Stimulated activated CD4-positive, alpha-beta T cell treated with anti-CD3 and anti-CD28 coated beads, Interleukin-2, amount 100 ng/mL, for 4 hours (primary cell): ENCODE measurements around the gene IQCE.
"Not testable (repeated sequence)": the region's sequence is repeated elsewhere in the genome, so short reads cannot be mapped to it uniquely, and the experiment has no call there.

Experiments
- DNase-seq: peaks from one replicate; pipeline ENCODE4 v3.0.0-alpha.2; 2020; ENCODE audit warnings: low read depth

Gene IQCE

DNA sequence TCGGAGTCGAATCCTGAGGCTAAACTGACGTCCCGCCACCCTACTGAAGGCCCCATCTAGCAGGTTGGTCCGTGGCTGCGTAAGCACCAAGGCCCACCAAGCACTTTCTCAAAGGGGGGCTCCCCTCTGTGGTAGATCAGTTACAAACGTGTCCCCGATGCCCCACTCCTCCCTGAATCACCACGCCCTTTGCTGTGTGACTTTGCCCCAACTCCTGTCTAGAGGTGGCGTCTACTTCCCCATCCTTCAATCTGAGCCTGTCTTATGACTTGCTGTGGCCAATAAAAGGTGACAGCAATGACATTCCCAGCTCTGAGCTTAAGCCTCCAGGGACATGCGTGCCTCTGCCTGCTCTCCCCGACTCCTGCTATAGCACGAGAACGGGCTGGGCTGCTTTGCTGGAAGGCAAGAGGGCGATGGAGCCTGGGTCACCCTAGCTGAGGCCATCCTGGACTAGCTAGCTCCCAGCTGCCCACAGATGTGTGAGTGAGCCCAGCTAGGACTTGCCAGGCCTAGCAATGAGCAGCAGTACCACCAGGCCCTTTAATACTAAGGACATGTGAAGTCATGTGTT is 26.5 kb upstream of the IQCE start:
- DNase-seq: not testable (repeated sequence)

GRCh38 chr7:2532816-2533215 is 26.0 kb upstream of the IQCE start:
- not testable (repeated sequence) for DNase-seq

DNA sequence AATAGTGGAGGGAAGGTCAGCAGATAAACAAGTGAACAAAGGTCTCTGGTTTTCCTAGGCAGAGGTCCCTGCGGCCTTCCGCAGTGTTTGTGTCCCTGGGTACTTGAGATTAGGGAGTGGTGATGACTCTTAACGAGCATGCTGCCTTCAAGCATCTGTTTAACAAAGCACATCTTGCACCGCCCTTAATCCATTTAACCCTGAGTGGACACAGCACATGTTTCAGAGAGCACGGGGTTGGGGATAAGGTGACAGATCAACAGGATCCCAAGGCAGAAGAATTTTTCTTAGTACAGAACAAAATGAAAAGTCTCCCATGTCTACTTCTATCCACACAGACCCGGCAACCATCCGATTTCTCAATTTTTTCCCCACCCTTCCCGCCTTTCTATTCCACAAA is 25.2 kb upstream of the IQCE start:
- DNase-seq: not testable (repeated sequence)

GRCh38 chr7:2534214-2534613 is 24.6 kb upstream of the IQCE start:
- not testable (repeated sequence) for DNase-seq

DNA sequence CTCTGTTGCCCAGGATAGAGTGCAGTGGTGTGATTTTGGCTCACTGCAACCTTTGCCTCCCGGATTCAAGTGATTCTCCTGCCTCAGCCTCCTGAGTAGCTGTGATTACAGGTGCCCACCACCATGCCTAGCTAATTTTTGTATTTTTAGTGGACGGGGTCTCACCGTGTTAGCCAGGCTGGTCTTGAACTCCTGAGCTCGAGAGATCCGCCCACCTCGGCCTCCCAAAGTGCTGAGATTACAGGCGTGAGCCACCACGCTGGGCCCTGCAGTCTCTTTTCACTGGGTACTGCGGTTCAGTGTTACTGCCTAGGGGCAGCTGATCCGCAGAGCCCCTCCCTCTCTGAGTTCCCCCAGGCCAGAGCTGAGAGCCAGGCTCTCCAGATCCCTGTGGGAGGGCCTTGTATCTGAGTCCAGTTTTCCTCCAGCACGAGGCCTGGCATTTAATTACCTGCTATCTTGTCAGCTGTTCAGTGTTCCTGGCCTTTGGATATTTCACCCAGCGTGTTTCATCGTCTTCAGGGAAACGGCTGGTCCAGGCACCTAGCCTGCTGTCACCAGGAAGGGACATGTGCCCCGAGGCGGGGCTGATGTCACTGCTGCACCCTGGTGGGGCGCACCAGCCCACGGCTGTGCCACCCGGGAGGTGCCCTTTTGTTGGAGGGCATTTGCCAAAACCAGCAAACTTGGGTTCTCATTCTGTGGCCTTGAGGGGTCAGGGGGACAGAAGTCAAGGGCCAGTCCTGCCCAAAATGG is 22.7 kb upstream of the IQCE start:
- DNase-seq: not testable (repeated sequence)

DNA sequence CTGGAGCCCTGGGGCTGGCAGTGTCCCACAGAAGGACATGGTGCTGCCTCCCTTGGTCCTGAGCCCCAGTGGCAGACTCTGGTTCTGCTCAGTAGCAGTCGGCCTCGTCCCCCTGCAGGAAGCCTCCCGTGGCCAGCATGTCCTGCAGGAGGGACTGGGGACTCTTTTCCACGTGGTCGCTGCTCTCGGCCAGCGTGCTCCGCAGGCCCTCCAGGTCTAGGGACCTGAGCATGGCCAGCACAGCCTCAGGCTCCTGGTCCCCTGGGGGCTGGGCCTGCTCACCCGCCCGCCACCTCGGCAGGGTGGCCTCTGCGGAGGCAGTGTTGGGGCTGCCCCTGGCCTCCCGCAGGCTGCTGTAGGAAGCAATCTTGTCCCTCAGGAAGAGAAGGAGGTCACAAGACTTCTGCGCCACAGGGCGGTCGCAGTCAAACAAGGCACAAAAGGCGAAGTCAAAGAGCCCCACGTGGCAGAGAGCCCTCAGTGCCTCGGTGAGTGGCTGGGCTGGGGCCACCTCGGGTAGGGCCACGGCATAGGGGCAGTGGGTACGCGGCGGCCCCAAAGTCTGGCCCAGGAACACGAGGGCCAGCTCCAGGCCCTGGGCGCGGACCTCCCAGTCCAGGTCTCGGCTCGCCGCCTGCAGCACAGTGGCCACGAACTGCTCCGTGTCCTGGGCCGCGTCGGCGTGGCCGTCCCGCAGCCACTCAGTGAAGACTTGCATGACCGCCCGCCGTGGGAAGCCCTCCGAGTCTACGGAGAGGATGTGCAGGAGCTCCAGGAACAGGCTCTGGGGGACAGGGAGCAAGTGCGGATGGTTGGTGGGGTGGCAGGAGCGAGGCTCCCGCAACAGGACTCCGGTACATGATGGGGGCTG is 20.6 kb upstream of the IQCE start:
- DNase-seq: no peak

DNA sequence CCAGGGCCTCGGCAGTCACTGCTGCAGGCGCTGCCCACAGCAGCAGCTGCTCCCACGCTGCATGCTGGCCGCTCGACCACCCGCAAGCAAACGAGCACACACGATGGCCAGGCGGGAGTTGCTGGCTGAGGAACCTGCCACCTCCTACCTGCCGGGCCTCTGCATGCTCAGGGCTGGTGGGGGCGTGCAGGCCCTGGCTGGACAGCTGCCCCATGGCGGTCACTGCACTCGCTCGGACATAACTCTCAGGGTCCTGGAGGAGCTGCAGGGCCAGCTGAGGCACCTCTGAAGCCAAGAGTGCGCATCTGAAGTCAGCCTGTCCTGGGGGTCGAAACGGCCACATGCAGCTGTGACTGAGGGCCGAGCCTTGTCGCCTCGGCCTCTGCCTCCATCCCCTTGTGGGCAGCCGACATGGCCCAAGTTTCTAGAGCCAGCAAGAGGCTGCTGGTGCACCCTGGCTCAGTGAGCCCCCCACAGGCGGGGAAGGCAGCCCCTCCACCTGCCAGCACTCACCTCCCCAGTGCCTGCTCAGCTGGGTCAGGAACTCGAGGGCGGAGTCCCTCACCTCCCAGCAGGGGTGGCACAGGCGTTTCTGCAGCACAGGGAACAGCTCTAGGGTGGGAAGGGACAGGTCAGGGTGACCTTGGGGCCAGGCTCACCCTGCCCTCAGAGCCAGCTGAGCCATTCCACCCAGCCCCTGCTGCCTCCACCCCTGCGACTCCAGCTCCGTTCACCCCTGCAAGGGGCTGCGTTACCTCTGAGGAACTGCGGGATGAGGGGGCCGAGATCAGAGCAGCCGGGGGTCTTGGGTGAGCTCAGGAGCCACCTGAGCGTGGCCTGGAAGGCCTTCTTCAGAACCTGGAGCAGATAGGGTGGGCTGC is 19.5 kb upstream of the IQCE start:
- DNase-seq: no peak

DNA sequence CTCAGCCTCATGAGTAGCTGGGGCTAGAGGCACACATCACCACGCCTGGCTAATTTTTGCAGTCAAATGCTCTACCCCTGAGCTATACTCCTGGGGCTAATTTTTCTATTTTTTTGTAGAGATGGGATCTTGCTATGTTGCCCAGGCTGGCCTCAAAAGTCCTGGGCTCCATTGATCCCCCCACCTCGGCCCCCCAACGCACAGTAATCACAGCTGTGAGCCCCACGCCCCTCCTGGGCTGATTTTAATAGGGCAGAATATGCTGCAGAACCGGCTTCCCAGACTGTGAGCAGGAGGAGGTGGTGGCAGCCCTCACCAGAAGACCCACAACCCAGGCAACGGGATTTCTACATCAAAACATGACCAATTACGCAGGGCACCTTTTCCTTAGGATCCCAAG is 18.6 kb upstream of the IQCE start:
- no peak for DNase-seq

GRCh38 chr7:2540641-2541051 is 18.1 kb upstream of the IQCE start:
- no peak for DNase-seq

DNA sequence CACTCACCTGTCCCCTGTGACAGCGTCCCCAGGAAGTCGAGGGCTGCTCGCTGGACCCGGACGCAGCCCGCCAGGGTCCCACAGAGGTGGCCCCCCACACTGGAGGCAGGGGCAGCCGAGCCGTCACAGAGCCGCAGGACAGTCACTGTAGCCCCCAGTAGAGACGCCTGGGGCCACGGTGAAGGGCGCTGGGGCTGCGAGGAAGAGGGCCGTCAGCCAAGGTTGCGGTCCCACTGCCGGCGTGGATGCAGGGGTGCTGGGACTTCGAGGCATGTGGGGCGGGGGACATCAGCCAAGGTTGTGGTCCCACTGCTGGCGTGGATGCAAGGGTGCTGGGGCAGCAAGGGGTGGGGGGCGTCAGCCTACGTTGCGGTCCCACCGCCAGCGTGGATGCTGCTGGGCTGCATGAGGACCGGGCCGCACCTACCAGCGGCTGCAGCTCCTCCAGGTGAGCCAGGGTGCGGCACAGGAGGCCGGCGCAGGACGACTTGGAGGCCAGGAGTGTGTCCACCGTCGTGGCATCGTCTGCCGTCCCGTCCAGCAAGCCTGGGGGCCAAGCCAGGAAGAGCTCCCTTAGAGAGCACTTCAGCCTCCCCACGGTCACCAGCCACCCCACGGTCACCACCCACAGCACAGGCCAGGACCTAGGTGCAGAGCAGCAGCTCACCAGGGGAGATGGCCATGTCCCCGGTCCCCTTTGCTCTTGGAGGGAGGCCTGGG is 17.3 kb upstream of the IQCE start:
- no peak for DNase-seq

DNA sequence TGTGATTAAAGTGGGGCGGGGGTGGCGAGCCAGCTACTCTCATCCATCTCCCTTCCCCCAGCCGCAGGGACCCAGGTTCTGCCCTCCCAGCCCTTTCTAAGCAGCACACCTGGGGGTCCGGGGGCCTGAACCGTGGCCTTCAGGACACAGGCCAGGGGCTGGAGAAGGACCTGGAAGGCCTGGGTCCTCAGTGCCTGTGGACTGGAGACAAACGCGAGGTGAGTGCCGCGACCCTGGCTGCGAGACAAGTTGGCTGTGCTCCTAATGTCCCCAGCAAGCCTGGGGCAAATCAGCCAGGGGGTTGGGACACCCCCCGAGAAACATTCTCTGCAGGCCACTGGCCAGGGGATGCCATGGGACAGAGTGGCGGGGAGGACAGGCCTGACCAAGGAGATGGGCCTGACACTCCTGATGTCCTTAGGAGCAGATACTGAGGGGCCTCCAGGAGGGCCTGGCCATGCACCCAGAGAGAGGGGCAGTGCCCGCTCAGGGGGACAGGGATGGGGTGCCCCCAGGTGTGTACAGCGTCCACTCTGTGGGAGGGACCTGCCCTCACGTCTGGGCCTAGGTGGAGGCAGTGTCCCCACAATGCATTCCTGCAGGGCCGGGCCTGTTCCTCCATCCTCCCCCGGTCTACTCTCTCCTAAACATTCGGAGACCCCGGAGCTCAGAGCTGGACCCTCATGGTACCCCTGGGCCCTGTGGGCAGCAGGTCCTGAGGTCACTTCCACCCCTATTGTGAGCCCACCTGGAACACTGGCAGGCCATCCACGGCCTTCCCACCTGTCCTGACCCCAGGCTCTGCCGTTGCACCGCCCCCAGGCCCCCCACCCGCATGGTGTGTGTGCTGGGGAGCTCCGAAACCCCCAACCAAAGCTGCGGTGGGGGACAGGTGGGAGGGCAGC is 16.5 kb upstream of the IQCE start:
- no peak for DNase-seq

GRCh38 chr7:2542916-2543871 is 15.6 kb upstream of the IQCE start:
- DNase-seq: no peak

- no peak for DNase-seq
Measured at GRCh38 chr7:2544541-2545188, 14.1 kb upstream of the IQCE start.

DNA sequence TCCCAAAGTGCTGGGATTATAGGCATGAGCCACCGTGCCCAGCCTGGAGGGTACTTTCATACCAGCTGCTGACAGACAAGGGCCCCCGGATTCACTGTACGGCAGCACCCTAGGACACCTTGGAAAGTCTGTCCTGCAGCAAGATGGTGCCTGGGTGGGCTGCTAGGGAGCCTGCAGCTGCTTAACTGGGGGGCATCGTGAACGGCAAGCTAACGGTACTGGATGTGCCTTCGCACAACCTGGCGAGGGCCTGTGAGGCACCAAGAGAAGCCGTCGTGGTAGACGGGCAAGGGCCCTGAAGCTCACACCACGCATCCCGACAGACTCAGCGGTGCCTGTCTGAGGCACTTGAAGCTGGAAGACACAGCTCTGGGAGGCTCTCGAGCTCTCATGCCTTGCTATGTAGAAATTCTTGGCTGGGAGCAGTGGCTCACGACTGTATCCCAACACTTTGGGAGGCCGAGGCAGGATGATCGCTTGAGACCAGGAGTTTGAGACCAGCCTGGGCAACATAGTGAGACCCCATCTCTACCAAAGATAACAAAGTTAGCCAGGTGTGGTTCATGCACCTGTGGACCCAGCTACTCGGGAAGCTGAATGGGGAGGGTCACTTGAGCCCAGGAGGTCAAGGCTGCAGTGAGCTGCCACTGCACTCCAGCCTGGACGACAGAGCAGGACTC is 12.9 kb upstream of the IQCE start:
- no peak for DNase-seq

DNA sequence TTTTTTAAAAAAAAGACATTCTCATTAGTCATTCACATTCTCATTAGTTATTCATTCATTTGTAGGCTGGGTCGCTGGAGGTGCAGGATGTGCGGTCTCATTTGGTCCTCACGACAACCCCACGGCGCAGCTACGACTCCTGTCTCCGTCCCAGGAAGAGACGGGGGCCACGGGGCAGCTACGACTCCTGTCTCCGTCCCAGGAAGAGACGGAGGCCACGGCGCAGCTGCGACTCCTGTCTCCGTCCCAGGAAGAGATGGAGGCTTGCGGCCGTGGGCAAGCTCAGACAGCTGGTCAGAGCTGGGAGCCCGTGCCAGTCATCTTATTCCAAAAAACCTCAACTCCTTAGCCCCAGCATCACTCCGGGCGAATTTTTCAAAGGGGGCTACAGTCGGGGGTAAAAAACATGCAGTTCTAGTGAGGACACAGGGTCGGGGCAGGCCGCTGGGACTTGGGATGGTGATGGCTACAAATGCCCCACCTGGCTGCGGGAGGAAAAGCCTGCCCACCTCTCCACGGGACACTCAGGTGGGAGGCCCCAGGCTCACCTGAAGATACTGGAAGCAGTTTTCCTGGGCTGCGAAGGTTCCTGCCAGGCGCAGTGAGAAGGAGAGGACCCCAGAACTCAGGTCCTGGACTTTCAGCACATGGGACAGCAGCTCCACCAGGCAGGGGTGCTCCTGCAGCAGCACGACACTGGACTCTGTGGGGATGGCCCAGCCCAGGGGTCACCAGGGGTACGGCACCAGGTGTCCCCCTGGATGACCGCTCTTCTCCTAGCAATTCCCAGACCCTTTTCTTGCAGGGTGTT is 11.8 kb upstream of the IQCE start:
- DNase-seq: no peak

GRCh38 chr7:2551418-2551817 is 7.4 kb upstream of the IQCE start:
- DNase-seq: no peak

DNA sequence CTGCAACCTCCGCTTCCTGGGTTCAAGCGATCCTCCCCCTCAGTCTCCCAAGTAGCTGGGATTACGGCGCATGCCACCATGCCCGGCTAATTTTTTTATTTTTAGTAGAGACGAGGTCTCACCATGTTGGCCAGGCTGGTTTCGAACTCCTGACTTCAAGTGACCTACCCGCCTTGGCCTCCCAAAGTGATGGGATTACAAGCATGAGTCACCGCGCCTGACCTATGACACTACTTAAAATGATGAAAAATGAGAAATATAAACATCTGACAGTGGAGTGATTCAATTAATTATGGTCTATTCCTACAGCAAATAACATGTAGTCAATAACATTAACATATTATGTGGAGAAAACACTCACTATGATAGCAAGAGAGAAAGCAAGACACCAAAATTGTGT is 5.7 kb upstream of the IQCE start:
- no peak for DNase-seq
